Stimulated activated CD8-positive, alpha-beta memory T cell treated with anti-CD3 and anti-CD28 coated beads, Interleukin-2, amount 100 ng/mL, for 1 hour (primary cell): ENCODE results near the gene HMGN3.
A peak's percentile ranks its signal among the peaks of the same experiment; 100 is the strongest.
"Not testable (repeated sequence)": the region's sequence is repeated elsewhere in the genome, so short reads cannot be mapped to it uniquely, and the experiment has no call there.

Experiments
- DNase-seq, 2 donors: peaks; one replicate each; pipeline ENCODE4 v3.0.0-alpha.2; 2020; ENCODE audit warnings: low read depth in 2 of 2

HMGN3 gene

DNA sequence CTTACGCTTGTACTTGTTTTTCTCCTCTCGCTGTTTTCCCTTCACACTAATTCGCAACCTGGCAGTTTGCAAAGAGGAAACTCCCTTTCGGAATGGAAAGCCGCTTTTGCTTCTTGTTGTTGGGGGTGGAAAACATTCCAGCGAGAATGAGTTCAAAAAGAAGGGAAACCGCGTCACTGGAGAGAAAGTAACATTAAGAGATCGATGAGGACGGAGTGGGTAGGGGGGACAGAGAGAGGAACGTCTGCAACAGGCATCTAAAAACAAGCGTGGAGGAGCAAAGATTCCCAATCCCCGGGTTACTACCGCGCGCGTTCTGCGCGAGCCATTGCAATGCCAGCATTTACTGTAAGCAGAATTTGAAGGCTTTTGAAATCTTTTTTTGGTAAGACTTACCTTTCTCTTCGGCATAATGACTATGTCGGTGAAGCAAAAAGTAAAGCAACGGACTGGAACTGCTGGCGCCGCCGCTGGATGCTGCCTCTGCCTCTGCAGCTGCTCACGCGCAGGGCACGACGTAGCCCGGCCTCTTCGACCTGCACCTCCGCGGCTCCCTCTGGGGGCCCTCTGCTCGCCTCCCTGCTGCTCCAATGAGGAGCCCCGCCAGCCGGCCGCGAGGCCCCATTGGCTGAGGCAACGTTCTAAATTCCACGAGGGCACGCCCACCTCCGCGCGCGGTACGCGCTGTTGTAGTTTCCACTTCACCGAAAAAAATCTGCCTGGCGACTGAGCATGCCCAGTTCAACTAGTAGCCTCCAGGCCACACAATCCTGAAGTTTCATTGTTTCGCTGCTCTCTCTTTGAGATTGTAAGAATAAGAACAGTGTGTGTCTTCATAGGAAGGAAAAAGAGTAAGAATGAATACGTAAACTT lies at the start of gene HMGN3:
Gene HMGN3, minus strand, starts transcription at position 533 of the 873 bp plus-strand sequence.
- peak; percentile 84 to 85 for DNase-seq

- DNase-seq, result no peak
Observed at GRCh38 chr6:79280756-79281155, 46.3 kb upstream of the HMGN3 start.

DNA sequence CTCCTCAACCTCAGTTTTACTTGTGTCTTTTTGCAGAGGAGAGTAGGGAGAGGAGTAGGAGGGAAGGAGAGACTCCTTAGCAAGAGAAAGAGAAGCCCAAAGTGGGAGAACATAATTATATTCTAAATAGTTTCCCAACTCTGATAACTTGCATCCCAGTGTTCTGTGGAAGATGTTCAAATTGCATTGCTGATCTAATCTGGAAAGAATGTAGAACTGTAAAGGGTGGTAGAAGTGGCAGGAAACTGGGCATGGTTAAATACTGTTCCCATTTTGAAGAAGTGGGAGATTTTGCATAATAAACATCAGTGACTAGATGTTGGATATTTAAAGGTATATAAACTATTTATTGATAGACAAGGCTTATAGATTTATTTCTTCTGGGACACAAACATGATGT lies 42.6 kb upstream of the HMGN3 start:
- DNase-seq, result no peak

GRCh38 chr6:79269877-79270276 lies 35.4 kb upstream of the HMGN3 start:
- DNase-seq, result no peak

DNA sequence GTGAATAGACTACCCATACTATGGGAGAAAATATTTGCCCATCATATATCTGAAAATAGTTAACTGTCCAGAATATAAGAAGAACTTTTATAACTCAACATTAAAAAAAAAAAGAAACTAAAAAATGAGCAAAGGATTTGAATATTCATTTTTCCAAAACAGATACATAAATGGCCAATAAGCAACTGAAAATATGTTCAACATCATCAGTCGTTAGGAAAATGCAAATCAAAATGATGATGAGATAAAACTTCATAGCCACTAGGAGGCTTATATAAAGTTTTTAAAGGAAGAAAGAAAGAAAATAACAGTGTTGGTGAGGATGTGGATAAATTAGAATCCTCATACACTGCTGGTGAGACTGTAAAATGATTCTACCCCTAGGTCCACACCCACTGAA lies 32.6 kb upstream of the HMGN3 start:
- no peak for DNase-seq

DNA sequence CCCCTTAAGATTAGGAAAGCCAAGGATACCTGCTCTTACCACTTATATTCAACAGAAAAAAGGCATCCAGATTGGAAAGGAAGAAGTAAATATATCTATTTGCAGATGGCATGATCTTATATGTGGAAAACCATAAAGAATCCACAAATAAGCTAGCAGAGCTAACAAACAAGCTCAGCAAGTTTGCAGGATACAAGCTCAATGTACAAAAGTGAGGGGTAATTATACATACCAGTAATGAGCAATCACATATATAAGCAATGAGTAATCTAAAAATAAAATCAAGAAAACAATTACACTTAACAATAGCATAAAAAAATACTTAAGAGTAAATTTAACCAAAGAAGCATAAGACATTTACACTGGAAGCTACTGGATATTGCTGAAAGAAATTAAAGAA lies 31.6 kb upstream of the HMGN3 start:
- DNase-seq, result no peak

- DNase-seq, result no peak
Observed at GRCh38 chr6:79263359-79263758, 28.9 kb upstream of the HMGN3 start.

DNA sequence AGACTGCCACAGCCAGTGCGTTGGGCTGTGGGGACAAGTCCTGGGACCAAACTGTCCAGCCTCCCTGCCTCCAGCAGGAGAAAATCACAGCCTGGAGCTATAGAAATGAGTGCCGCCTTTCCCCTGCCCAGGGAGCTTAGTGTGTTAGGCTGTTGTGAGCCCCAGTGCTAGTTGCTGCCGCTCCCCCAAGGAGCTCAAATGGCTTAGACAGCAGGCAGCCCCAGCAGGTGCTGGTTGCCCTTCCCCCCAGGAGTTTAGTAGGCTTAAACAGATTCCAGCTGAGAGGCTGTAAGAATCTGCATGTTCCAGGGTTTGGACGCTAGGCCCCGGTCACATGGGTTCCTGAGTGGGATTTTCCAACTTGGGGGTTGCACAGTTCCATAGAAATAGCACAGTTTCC lies 27.2 kb upstream of the HMGN3 start:
- DNase-seq, result no peak

GRCh38 chr6:79260772-79261171 lies 26.3 kb upstream of the HMGN3 start:
- no peak for DNase-seq

DNA sequence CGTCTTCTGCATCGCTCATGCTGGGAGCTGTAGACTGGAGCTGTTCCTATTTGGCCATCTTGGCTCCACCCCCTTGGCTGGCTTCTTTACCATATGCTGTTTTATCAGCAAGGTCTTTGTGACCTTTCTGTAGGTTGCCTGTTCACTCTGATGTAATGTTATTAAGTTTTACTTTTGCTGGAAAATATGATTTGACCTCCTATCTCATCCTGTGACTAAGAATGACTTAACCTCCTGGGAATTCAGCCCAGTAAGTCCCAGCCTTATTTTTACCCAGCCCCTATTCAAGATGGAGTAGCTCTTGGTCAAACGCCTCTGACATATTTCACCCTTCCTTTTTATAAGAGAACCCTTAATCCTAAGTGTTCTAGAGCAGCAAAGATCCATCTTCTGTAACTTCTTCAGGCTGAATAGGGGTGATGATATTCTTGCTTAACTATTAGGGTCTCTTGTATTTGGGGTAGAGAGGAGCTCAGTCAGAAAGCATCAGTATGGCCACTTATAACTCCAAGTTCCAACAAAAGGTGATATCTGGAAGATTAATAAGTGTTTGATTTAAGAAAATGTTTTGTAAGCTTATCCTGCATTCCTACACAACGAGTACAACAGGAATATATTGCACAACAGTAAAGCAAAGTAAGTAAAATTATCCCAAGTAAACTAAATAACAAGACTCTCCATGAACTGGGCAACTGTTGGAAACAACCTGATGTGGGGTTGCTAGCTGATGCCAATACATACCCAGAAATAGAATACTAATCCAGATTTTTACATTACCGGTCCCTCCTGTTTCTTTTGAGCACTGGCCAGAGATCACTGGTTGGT lies 23.1 kb upstream of the HMGN3 start:
- no peak for DNase-seq

- DNase-seq, result not testable (repeated sequence)
Observed at GRCh38 chr6:79256770-79257169, 22.3 kb upstream of the HMGN3 start.

GRCh38 chr6:79255086-79255485 lies 20.6 kb upstream of the HMGN3 start:
- DNase-seq, result not testable (repeated sequence)

- no peak for DNase-seq
Observed at GRCh38 chr6:79250559-79250958, 16.1 kb upstream of the HMGN3 start.

DNA sequence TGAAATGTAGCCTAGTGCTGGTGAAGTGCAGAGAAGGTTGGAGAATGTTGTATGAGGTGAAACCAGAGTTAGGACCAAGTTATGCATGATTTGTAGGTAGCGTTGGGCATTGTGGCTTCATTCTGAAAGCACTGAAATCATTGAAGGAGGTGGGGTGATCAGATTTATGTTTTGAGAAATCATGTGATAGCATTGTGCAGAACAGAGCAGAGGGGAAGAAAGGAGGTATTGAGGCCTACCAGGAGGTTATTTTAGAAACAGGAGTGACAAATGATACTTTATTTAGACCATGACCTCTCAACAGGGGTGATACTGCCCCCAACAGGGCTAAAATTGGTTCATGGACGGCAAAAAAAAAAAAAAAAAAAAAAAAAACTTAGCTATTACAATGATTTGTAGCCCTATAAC lies 15.6 kb upstream of the HMGN3 start:
- no peak for DNase-seq

DNA sequence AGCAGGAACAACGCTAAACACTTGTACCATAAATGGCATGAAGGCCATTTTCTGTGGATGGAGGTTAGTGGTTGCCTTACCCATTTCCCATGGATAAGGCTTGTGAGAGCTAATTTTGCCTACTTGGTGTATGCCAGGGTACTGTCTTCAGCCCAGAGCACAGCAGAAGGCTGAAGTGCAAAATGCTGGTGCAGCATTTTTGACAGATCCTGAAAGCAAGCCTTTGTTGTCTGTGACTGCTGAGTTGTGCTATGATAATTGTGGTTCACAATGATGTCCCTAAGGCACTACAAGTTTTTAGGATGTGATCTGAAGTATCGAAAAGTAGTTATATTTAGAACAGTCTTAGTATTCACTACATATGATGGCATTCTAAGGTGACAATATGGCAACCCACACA lies 14.7 kb upstream of the HMGN3 start:
- DNase-seq, result no peak

GRCh38 chr6:79246891-79247290 lies 12.4 kb upstream of the HMGN3 start:
- no peak for DNase-seq

- DNase-seq, result no peak
Observed at GRCh38 chr6:79241228-79241627, 6.7 kb upstream of the HMGN3 start.

- no peak for DNase-seq
Observed at GRCh38 chr6:79240509-79240908, 6.0 kb upstream of the HMGN3 start.

- no peak for DNase-seq
Observed at GRCh38 chr6:79239536-79240168, 5.2 kb upstream of the HMGN3 start.

DNA sequence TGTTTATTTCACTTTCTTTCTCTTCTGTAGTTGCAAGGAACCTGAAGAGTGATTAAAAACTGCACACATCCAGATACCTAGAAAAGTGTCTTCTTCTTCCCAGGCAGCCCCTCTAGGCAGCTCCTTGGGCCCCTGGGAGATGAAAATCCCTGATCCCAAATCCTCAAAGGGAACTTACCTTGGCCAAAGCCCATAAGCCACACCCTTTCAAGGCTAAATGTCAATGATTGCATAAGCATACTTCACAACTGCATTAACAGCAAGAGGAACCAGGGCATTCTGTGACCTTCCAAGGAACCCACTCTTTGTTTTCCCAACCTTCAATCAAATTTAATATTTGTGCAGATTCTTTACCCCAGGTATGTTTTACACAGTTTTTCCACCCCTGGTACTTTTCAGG lies 4.4 kb upstream of the HMGN3 start:
- no peak for DNase-seq

DNA sequence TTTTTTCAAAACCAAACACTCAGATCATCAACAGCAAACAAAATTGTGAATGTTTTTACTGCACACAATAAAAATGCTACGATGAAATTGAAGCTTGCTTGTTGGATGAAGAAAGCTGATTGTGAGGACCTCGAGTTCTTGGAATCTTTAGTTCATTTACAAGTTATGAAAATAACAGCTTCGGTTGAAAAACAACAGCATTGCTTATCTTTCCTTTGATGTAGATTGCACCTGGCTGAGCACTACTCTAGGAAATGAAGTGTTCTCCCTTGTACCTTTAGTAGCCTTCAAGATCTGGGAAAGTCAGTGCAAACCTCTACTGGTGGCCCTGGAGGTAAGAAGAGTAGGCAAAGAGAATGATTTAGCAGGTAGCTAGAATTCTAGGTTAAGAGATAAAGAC lies 2.2 kb upstream of the HMGN3 start:
- DNase-seq, result no peak

DNA sequence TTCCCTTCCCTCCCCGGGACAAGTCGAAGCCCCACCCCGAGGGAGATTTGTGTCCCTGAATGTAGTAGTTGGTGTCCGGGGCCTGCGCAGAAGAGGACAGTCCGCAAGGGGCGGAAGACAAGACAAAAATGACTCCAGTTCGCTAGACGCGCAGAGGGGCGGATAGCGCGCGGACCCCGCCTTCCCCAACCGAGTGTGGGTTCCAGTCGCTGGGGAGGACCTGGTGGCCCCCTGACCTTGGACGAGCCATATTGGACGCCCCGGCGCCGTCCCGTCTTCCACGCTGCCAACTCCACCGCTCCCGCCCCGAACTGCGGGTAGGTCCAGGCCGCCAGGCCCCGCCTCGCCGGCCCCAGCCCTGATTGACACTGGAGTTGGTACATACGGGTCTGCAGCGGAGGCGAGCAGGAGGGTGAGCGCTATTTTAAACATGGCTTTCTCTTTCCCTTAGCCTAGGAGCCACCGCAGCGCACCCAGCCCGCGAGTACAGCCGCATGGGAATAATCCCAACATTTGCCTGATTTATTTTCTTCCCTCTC lies 802 bp downstream of the HMGN3 start:
- DNase-seq, result peak; percentile 26 to 29
